GM23338 (cell line): ENCODE measurements around the gene ANAPC13. TPM values are rescaled to one million over a fixed set of nuclear protein-coding genes. Genes with fewer than 3 reads are reported as not detected.

ENCODE experiments used
- ATAC-seq: fragments of 200-7000 bp; cut with Tn5 transposase; 3 replicates; pipeline ENCODE4 v1.9.1; 2020
- DNase-seq: peaks from one replicate; pipeline ENCODE4 v3.0.0-alpha.2; 2015; ENCODE audit warnings: low spot score
- H2AFZ ChIP-seq: fragments of 200-600 bp; sonication (generic); 2 replicates; pipeline ENCODE4 v1.8.0; 2016; ENCODE audit warnings: antibody characterized with exemption, mild to moderate bottlenecking, moderate library complexity
- H3F3A ChIP-seq: fragments of 200-600 bp; sonication (generic); replicated peaks from 2 replicates; pipeline ENCODE4 v1.8.0; 2017; ENCODE audit warnings: antibody characterized with exemption, mixed run types, low read depth
- H3K27ac ChIP-seq: fragments of 200-600 bp; sonication (generic); 2 replicates; pipeline ENCODE4 v1.6.1; 2016; ENCODE audit warnings: low read depth
- H3K27me3 ChIP-seq: fragments of 200-600 bp; sonication (generic); 2 replicates; pipeline ENCODE4 v1.8.0; 2016; ENCODE audit warnings: mild to moderate bottlenecking, mixed run types, moderate library complexity; ENCODE audit not compliant: insufficient read depth
- H3K36me3 ChIP-seq: fragments of 200-600 bp; sonication (generic); 2 replicates; pipeline ENCODE4 v1.8.0; 2016; ENCODE audit warnings: mild to moderate bottlenecking; ENCODE audit not compliant: insufficient read depth
- H3K4me1 ChIP-seq: fragments of 200-600 bp; sonication (generic); 2 replicates; pipeline ENCODE4 v1.8.0; 2016; ENCODE audit warnings: mild to moderate bottlenecking, moderate library complexity; ENCODE audit not compliant: insufficient read depth
- H3K4me2 ChIP-seq: fragments of 200-600 bp; sonication (generic); 2 replicates; pipeline ENCODE4 v1.7.1; 2017; ENCODE audit warnings: mixed run types
- H3K4me3 ChIP-seq: fragments of 200-600 bp; sonication (generic); 2 replicates; pipeline ENCODE4 v1.6.1; 2016; ENCODE audit warnings: mixed run types
- H3K79me2 ChIP-seq: fragments of 200-600 bp; sonication (generic); replicated peaks from 2 replicates; pipeline ENCODE4 v1.8.0; 2017; ENCODE audit warnings: mild to moderate bottlenecking; ENCODE audit not compliant: insufficient read depth
- H3K9me2 ChIP-seq: fragments of 200-600 bp; sonication (generic); 2 replicates; pipeline ENCODE4 v1.8.0; 2017; ENCODE audit not compliant: insufficient read depth
- H4K20me1 ChIP-seq: fragments of 200-600 bp; sonication (generic); replicated peaks from 2 replicates; pipeline ENCODE4 v1.8.0; 2017; ENCODE audit warnings: mild to moderate bottlenecking; ENCODE audit not compliant: insufficient read depth
- H3K27ac Mint-ChIP-seq: 2 replicates; pipeline ENCODE4 v1.8.0; 2020; ENCODE audit warnings: inconsistent platforms, mild to moderate bottlenecking, moderate library complexity, mixed read lengths
- H3K27me3 Mint-ChIP-seq: 3 replicates; pipeline ENCODE4 v1.8.0; 2022; ENCODE audit warnings: low read depth, mild to moderate bottlenecking, moderate library complexity, mixed read lengths, inconsistent platforms; ENCODE audit not compliant: insufficient read depth, poor library complexity
- H3K36me3 Mint-ChIP-seq: 3 replicates; pipeline ENCODE4 v1.8.0; 2021; ENCODE audit warnings: low read depth, mild to moderate bottlenecking, inconsistent platforms, moderate library complexity, mixed read lengths
- H3K4me1 Mint-ChIP-seq: 3 replicates; pipeline ENCODE4 v1.8.0; 2020; ENCODE audit warnings: mild to moderate bottlenecking, inconsistent platforms, mixed read lengths
- H3K4me3 Mint-ChIP-seq: 3 replicates; pipeline ENCODE4 v1.8.0; 2021; ENCODE audit warnings: moderate library complexity, mild to moderate bottlenecking, inconsistent platforms, mixed read lengths
- H3K9me3 Mint-ChIP-seq: 3 replicates; pipeline ENCODE4 v1.8.0; 2020; ENCODE audit warnings: moderate library complexity, mild to moderate bottlenecking, inconsistent platforms, mixed read lengths
- EZH2 ChIP-seq: fragments of 200-600 bp; sonication (generic); IDR thresholded peaks from one replicate; pipeline ENCODE4 v1.8.0; 2017; ENCODE audit warnings: antibody characterized with exemption, mild to moderate bottlenecking, low read depth; ENCODE audit not compliant: unreplicated experiment
- JUNB ChIP-seq: IDR thresholded peaks from one replicate; pipeline ENCODE4 v1.6.1; 2016; ENCODE audit warnings: antibody characterized with exemption; ENCODE audit not compliant: unreplicated experiment
- NANOG ChIP-seq: IDR thresholded peaks from 2 replicates; pipeline ENCODE4 v1.6.1; 2016; ENCODE audit warnings: antibody characterized with exemption, borderline replicate concordance
- STAT1 ChIP-seq: IDR thresholded peaks from one replicate; pipeline ENCODE4 v1.6.1; 2016; ENCODE audit warnings: antibody characterized with exemption; ENCODE audit not compliant: unreplicated experiment
- ZNF114 ChIP-seq: fragments of 250-450 bp; sonication (Bioruptor Pico); IDR thresholded peaks from 2 replicates; pipeline ENCODE4 v1.5.0; 2020; ENCODE audit warnings: mild to moderate bottlenecking, moderate library complexity
- polyA plus RNA-seq: library from polyadenylated mRNA; unstranded; fragments of >200 nt; fragmentation: Nextera tagmentation; extraction: Ambion mirVana; gene quantifications from 2 replicates; pipeline ENCODE4 v1.2.1, GENCODE V29; 2016
- total RNA-seq: library from RNA; depleted of rRNA; stranded (reverse); fragments of >200 nt; shearing (Covaris generic); gene quantifications from 2 replicates; pipeline ENCODE4 v1.2.3, GENCODE V29; 2014
- TF ChIP-seq, protein P1 (sequence below): fragments of 250-450 bp; sonication (Bioruptor Pico); IDR thresholded peaks from 2 replicates; pipeline ENCODE4 v1.5.0; 2020; ENCODE audit warnings: mild to moderate bottlenecking, moderate library complexity

ANAPC13 gene
- total and polyA plus RNA-seq, 2 experiments from 2014 or later, result 44.4 to 76.8 TPM

DNA sequence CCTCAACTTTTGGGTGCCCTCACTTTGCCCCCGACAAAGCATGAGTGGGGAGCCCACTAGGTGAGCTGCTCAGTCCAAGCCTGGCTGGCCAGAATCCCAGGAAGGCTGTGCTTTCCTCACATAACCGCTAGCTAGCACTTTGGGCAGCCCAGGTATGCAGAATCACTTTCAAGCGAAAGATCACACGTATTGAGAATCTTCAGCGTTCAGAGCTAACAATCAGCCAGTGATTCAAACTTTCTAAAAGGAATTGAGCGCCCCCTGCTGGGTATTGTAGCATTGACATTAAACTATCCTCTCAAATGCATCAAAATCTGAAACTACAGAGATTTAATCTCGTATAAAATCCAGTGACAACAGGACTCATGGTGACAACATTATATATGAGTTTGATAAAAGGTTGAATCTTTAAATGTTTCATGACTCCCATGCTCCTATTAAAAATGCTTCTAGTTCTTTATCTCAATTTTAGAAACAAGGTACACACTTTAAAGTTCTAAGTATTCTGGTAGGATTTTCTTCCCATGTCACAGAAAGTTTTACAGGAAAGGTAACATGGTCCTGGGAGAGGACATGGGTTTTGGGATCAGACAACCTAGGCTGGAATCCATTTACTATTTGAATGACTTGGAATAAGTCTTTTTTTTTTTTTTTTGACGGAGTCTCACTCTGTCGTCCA is 11.8 kb downstream of the ANAPC13 start (continued):
- TF ChIP-seq, protein P1, sequence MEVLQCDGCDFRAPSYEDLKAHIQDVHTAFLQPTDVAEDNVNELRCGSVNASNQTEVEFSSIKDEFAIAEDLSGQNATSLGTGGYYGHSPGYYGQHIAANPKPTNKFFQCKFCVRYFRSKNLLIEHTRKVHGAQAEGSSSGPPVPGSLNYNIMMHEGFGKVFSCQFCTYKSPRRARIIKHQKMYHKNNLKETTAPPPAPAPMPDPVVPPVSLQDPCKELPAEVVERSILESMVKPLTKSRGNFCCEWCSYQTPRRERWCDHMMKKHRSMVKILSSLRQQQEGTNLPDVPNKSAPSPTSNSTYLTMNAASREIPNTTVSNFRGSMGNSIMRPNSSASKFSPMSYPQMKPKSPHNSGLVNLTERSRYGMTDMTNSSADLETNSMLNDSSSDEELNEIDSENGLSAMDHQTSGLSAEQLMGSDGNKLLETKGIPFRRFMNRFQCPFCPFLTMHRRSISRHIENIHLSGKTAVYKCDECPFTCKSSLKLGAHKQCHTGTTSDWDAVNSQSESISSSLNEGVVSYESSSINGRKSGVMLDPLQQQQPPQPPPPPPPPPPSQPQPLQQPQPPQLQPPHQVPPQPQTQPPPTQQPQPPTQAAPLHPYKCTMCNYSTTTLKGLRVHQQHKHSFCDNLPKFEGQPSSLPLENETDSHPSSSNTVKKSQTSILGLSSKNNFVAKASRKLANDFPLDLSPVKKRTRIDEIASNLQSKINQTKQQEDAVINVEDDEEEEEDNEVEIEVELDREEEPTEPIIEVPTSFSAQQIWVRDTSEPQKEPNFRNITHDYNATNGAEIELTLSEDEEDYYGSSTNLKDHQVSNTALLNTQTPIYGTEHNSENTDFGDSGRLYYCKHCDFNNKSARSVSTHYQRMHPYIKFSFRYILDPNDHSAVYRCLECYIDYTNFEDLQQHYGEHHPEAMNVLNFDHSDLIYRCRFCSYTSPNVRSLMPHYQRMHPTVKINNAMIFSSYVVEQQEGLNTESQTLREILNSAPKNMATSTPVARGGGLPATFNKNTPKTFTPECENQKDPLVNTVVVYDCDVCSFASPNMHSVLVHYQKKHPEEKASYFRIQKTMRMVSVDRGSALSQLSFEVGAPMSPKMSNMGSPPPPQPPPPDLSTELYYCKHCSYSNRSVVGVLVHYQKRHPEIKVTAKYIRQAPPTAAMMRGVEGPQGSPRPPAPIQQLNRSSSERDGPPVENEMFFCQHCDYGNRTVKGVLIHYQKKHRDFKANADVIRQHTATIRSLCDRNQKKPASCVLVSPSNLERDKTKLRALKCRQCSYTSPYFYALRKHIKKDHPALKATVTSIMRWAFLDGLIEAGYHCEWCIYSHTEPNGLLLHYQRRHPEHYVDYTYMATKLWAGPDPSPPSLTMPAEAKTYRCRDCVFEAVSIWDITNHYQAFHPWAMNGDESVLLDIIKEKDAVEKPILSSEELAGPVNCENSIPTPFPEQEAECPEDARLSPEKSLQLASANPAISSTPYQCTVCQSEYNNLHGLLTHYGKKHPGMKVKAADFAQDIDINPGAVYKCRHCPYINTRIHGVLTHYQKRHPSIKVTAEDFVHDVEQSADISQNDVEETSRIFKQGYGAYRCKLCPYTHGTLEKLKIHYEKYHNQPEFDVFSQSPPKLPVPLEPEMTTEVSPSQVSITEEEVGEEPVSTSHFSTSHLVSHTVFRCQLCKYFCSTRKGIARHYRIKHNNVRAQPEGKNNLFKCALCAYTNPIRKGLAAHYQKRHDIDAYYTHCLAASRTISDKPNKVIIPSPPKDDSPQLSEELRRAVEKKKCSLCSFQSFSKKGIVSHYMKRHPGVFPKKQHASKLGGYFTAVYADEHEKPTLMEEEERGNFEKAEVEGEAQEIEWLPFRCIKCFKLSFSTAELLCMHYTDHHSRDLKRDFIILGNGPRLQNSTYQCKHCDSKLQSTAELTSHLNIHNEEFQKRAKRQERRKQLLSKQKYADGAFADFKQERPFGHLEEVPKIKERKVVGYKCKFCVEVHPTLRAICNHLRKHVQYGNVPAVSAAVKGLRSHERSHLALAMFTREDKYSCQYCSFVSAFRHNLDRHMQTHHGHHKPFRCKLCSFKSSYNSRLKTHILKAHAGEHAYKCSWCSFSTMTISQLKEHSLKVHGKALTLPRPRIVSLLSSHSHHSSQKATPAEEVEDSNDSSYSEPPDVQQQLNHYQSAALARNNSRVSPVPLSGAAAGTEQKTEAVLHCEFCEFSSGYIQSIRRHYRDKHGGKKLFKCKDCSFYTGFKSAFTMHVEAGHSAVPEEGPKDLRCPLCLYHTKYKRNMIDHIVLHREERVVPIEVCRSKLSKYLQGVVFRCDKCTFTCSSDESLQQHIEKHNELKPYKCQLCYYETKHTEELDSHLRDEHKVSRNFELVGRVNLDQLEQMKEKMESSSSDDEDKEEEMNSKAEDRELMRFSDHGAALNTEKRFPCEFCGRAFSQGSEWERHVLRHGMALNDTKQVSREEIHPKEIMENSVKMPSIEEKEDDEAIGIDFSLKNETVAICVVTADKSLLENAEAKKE (CRISPR knock-in tag), result no peak
- TF ChIP-seq NANOG, result no peak
- no peak for TF ChIP-seq ZNF114 (CRISPR knock-in tag)

DNA sequence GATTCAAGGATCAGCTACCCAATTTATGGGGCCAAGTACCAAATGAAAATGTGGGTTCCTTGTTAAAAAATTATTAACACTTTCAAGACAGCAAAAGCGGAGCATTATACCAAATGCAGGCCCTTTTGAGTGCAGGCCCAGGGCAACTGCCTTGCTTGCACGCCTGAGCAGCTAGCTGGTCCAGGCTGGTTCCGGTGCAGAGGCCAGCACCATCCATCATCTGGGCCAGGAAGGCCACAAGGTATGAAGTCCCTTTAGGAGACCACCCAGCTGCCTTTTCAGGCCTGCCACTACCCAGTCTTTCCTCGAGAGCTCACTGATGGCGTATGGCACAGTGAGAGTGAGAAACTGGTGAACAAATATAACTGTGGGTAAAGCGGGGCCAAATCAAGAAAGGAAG is 13.0 kb downstream of the ANAPC13 start:
- peaks cover 18% of the 10 kb centered on the region for H3K36me3 Mint-ChIP-seq
- ATAC-seq (no peak), DNase-seq (no peak)
- no peak overlapping the region for H3K27ac Mint-ChIP-seq
- Histone ChIP-seq H2AFZ (no peak overlapping the region), H3K36me3 (peaks cover 6% of the 10 kb centered on the region), H3F3A (no peaks in the 10 kb centered on the region), H3K4me1 (no peaks in the 10 kb centered on the region), H3K27me3 (no peaks in the 10 kb centered on the region), H4K20me1 (no peaks in the 10 kb centered on the region), H3K4me2 (no peak overlapping the region), H3K79me2 (no peaks in the 10 kb centered on the region), H3K9me2 (no peaks in the 10 kb centered on the region), H3K27ac (no peak overlapping the region), H3K4me3 (no peak overlapping the region)
- no peaks in the 10 kb centered on the region for H3K9me3 Mint-ChIP-seq
- no peak overlapping the region for H3K4me3 Mint-ChIP-seq
- H3K27me3 Mint-ChIP-seq, result no peaks in the 10 kb centered on the region
- 0 out of 3 replicates have a peak, but pooled peaks cover under 1% of the 10 kb centered on the region for H3K4me1 Mint-ChIP-seq
- TF ChIP-seq STAT1 (no peak), JUNB (no peak), ZNF114 (CRISPR knock-in tag) (no peak), EZH2 (no peak)
- TF ChIP-seq, protein P1 (CRISPR knock-in tag), result no peak
